ENCODE results near the gene SLC25A27. TPM values are rescaled to one million over a fixed set of nuclear protein-coding genes. Genes with fewer than 3 reads are reported as not detected.
"Not testable (repeated sequence)": the region's sequence is repeated elsewhere in the genome, so short reads cannot be mapped to it uniquely, and the experiment has no call there.

SLC25A27 gene
- total RNA-seq, 4 donors from 2014 or later = 0.56 to 24.2 (median 6.5) TPM

- Histone ChIP-seq H3K4me3 (no peak overlapping the region), H3K27ac (no peak overlapping the region), H3K9me3 (no peaks in the 10 kb centered on the region), H3K27me3 (no peaks in the 10 kb centered on the region), H3K36me3 (no peaks in the 10 kb centered on the region), H3K4me1 (no peaks in the 10 kb centered on the region)
- intact Hi-C loops (cut with DNase I; ENCODE audit: low total_unique reads) = no loop called here
- in situ Hi-C loops (cut with MboI; ENCODE audit: low sequenced_read_pairs in 4 of 4) = loop anchor here in 2 of 4 donors (25.0 kb wide), 2 partner anchors 431 to 581 kb away; no protein-coding TSS in a partner anchor
- no peak for ATAC-seq
- no peak for TF ChIP-seq CTCF (IDR thresholded peaks at IDR 0.05 in 4 of 5, conservative IDR thresholded peaks at IDR 0.05 in 1 of 5)
- DNase-seq = no peak
These were observed 9.6 kb upstream of the SLC25A27 start for GRCh38 chr6:46642928-46643751.

GRCh38 chr6:46645265-46645664, 7.5 kb upstream of the SLC25A27 start:
- Histone ChIP-seq H3K4me1 (no peaks in the 10 kb centered on the region), H3K4me3 (no peak overlapping the region), H3K27me3 (no peaks in the 10 kb centered on the region), H3K9me3 (no peaks in the 10 kb centered on the region), H3K27ac (no peak overlapping the region), H3K36me3 (no peaks in the 10 kb centered on the region)
- intact Hi-C loops (cut with DNase I; ENCODE audit: low total_unique reads) = no loop called here
- in situ Hi-C loops (cut with MboI; ENCODE audit: low sequenced_read_pairs in 4 of 4) = loop anchor here in 2 of 4 donors (25.0 kb wide), 2 partner anchors 433 to 583 kb away; no protein-coding TSS in a partner anchor
- TF ChIP-seq CTCF (IDR thresholded peaks at IDR 0.05 in 4 of 5, conservative IDR thresholded peaks at IDR 0.05 in 1 of 5) (no peak), POLR2A (IDR thresholded peaks at IDR 0.05) (no peak)
- ATAC-seq (no peak), DNase-seq (no peak)

GRCh38 chr6:46648108-46648507, 4.7 kb upstream of the SLC25A27 start:
- intact Hi-C loops (cut with DNase I; ENCODE audit: low total_unique reads); ATAC-seq: not testable (repeated sequence)
- in situ Hi-C loops (cut with MboI; ENCODE audit: low sequenced_read_pairs in 4 of 4) = loop anchor here in 2 of 4 donors (25.0 kb wide), 2 partner anchors 436 to 586 kb away; no protein-coding TSS in a partner anchor

GRCh38 chr6:46648869-46649492, 3.8 kb upstream of the SLC25A27 start:
- TF ChIP-seq CTCF (IDR thresholded peaks at IDR 0.05 in 4 of 5, conservative IDR thresholded peaks at IDR 0.05 in 1 of 5) (no peak), POLR2A (IDR thresholded peaks at IDR 0.05) (no peak)
- no peak overlapping the region for H3K27ac ChIP-seq
- peaks cover 13 to 19% of the 10 kb centered on the region in 2 donors for H3K4me1 ChIP-seq
- intact Hi-C loops (cut with DNase I; ENCODE audit: low total_unique reads) (no loop called here), in situ Hi-C loops (cut with MboI; ENCODE audit: low sequenced_read_pairs in 4 of 4) (loop anchor here in 2 of 4 donors (25.0 kb wide), 2 partner anchors 437 to 587 kb away; no protein-coding TSS in a partner anchor)
- no peak for DNase-seq
- no peaks in the 10 kb centered on the region for H3K27me3 ChIP-seq
- H3K4me3 ChIP-seq = no peak overlapping the region
- no peaks in the 10 kb centered on the region for H3K36me3 ChIP-seq
- no peak for ATAC-seq
- no peaks in the 10 kb centered on the region for H3K9me3 ChIP-seq

More at GRCh38 chr6:46648108-46648507, 4.7 kb upstream of the SLC25A27 start:
- H3K27ac ChIP-seq, H3K4me3 ChIP-seq, H3K9me3 ChIP-seq, H3K27me3 ChIP-seq, H3K36me3 ChIP-seq, DNase-seq: not testable (repeated sequence)
- peaks cover 7 to 12% of the 10 kb centered on the region in 2 donors for H3K4me1 ChIP-seq

GRCh38 chr6:46651006-46651405, 1.8 kb upstream of the SLC25A27 start:
- intact Hi-C loops (cut with DNase I; ENCODE audit: low total_unique reads) (loop anchor here (5.0 to 10.0 kb wide), 2 partner anchors 214 to 556 kb away; no protein-coding TSS in a partner anchor), in situ Hi-C loops (cut with MboI; ENCODE audit: low sequenced_read_pairs in 4 of 4) (no loop called here)
- ATAC-seq = no peak
- H3K27ac ChIP-seq = no peak overlapping the region
- H3K4me3 ChIP-seq = no peak overlapping the region
- H3K4me1 ChIP-seq = peaks cover 25% of the 10 kb centered on the region in 2 donors
- no peaks in the 10 kb centered on the region for H3K9me3 ChIP-seq
- H3K36me3 ChIP-seq = no peaks in the 10 kb centered on the region
- DNase-seq = no peak
- no peaks in the 10 kb centered on the region for H3K27me3 ChIP-seq
- no peak for TF ChIP-seq CTCF (IDR thresholded peaks at IDR 0.05 in 4 of 5, conservative IDR thresholded peaks at IDR 0.05 in 1 of 5)
- no peak for TF ChIP-seq POLR2A (IDR thresholded peaks at IDR 0.05)

Measured in gastrocnemius medialis (tissue), 4 donors.